ENCODE data around the gene LIN7C.

Gene LIN7C

GRCh38 chr11:27507557-27508322, 1.2 kb upstream of the LIN7C start:
- DNase-seq = no peak

- DNase-seq = no peak
Observed at GRCh38 chr11:27505781-27506180, 788 bp downstream of the LIN7C start.

GRCh38 chr11:27504205-27504604, 2.4 kb downstream of the LIN7C start:
- DNase-seq = no peak

GRCh38 chr11:27501100-27501499, 5.5 kb downstream of the LIN7C start:
- no peak for DNase-seq

GRCh38 chr11:27497911-27498310, 8.7 kb downstream of the LIN7C start:
- DNase-seq = no peak

GRCh38 chr11:27497284-27497866, 9.2 kb downstream of the LIN7C start:
- DNase-seq = peak in 1 of 6 experiments; percentile 17

GRCh38 chr11:27496461-27496860, 10.1 kb downstream of the LIN7C start:
- DNase-seq = no peak

GRCh38 chr11:27495710-27496300, 10.8 kb downstream of the LIN7C start:
- no peak for DNase-seq

- no peak for DNase-seq
Observed at GRCh38 chr11:27489092-27489491, 17.5 kb downstream of the LIN7C start.

- DNase-seq = no peak
Observed at GRCh38 chr11:27487706-27488105, 18.9 kb downstream of the LIN7C start.

GRCh38 chr11:27485930-27486773, 20.4 kb downstream of the LIN7C start:
- DNase-seq = peak in 3 of 6 experiments; percentile 13 to 64 (median 52)

- DNase-seq = no peak
Observed at GRCh38 chr11:27482793-27483192, 23.8 kb downstream of the LIN7C start.

- DNase-seq = no peak
Observed at GRCh38 chr11:27481992-27482391, 24.6 kb downstream of the LIN7C start.

- DNase-seq = no peak
Observed at GRCh38 chr11:27477831-27478230, 28.7 kb downstream of the LIN7C start.

GRCh38 chr11:27477243-27477642, 29.3 kb downstream of the LIN7C start:
- no peak for DNase-seq

GRCh38 chr11:27475622-27476021, 30.9 kb downstream of the LIN7C start:
- DNase-seq = no peak

GRCh38 chr11:27473017-27473406, 33.6 kb downstream of the LIN7C start:
- DNase-seq = no peak

GRCh38 chr11:27472398-27473016, 34.1 kb downstream of the LIN7C start, which contains the start of gene LGR4:
Gene LGR4, minus strand, starts transcription at chr11:27472790. Its CDS starts 488 bp downstream, at chr11:27472302.
- peak; percentile 58 to 77 (median 70) for DNase-seq

GRCh38 chr11:27471589-27472397, 34.8 kb downstream of the LIN7C start:
- DNase-seq = peak in 4 of 6 experiments; percentile 13 to 45 (median 36)

- peak in 2 of 6 experiments; percentile 12 to 45 for DNase-seq
Observed at GRCh38 chr11:27470826-27471588, 35.6 kb downstream of the LIN7C start.

GRCh38 chr11:27470166-27470565, 36.4 kb downstream of the LIN7C start:
- no peak for DNase-seq
